HFFc6 (cell line): ENCODE results near the gene IRX4. TPM values are rescaled to one million over a fixed set of nuclear protein-coding genes. Genes with fewer than 3 reads are reported as not detected.

Source experiments
- DNase-seq: peaks from one replicate; pipeline ENCODE4 v3.0.0-alpha.2; 2018
- H3K27ac Mint-ChIP-seq: 2 replicates; pipeline ENCODE4 v1.8.0; 2020; ENCODE audit warnings: mild to moderate bottlenecking, mixed read lengths
- H3K27me3 Mint-ChIP-seq: 2 replicates; pipeline ENCODE4 v1.8.0; 2021; ENCODE audit warnings: mild to moderate bottlenecking, moderate library complexity, mixed read lengths; ENCODE audit not compliant: insufficient read depth
- H3K36me3 Mint-ChIP-seq: 2 replicates; pipeline ENCODE4 v1.8.0; 2021; ENCODE audit warnings: low read depth, mixed read lengths
- H3K4me1 Mint-ChIP-seq: 2 replicates; pipeline ENCODE4 v1.8.0; 2020; ENCODE audit warnings: low read depth, mixed read lengths
- H3K4me3 Mint-ChIP-seq: 2 replicates; pipeline ENCODE4 v1.8.0; 2020; ENCODE audit warnings: mild to moderate bottlenecking, moderate library complexity, mixed read lengths
- H3K9me3 Mint-ChIP-seq: 2 replicates; pipeline ENCODE4 v1.8.0; 2020; ENCODE audit warnings: mild to moderate bottlenecking, mixed read lengths
- CTCF ChIP-seq: fragments of 200-600 bp; sonication (generic); IDR thresholded peaks from 2 replicates; pipeline ENCODE4 v1.5.0; 2021; ENCODE audit warnings: antibody characterized with exemption, mild to moderate bottlenecking
- total RNA-seq, 6 experiments: library from RNA; stranded (reverse); fragmentation: NEBNext Ultra II Directional; extraction: Animal tissue kit (Norgen Biotek cat#: 25700); gene quantifications; 2 replicates in 1 of 6; 3 replicates in 5 of 6; pipeline ENCODE4 v1.2.3, GENCODE V29; 2021

IRX4 gene
- total RNA-seq, 6 experiments from 2014 or later: not detected

DNA sequence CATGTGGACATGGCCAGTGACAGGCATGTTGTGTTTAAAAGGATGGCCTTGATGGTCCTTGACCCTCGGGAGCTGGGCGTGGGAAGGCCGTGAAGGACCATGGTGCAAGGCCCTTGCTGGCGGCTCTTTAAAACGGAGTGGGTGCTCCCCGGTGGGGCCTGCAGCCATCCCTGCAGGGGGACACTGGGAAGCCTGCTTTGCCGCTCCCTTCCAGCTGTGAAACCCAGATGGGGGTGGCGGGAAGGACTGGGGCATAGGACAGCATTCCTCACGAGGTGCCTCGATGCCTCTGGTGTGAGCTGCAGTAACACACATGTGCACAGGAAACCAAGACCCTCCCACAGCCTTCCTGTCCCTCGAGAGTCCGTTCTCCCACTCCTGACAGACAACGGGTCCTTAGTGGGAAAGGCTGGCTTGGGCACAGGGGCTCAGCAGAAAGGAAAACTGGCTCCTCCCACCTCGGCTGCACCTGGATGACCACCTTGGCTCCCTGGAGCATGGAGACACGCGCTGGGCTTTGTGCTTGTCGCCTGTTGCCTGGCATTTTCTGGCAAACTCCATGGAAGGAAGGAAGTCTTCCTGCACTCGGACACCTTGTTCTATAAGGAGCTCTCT, 30.3 kb upstream of the IRX4 start:
- TF ChIP-seq CTCF: no peak
- Mint-ChIP-seq H3K36me3 (0 out of 2 replicates have a peak, but pooled peaks cover 4% of the 10 kb centered on the region), H3K9me3 (no peaks in the 10 kb centered on the region; the same call in 1 of the 2 replicates), H3K4me3 (no peak overlapping the region), H3K27ac (no peak overlapping the region), H3K4me1 (no peaks in the 10 kb centered on the region), H3K27me3 (peaks cover 22% of the 10 kb centered on the region)
- DNase-seq: no peak

DNA sequence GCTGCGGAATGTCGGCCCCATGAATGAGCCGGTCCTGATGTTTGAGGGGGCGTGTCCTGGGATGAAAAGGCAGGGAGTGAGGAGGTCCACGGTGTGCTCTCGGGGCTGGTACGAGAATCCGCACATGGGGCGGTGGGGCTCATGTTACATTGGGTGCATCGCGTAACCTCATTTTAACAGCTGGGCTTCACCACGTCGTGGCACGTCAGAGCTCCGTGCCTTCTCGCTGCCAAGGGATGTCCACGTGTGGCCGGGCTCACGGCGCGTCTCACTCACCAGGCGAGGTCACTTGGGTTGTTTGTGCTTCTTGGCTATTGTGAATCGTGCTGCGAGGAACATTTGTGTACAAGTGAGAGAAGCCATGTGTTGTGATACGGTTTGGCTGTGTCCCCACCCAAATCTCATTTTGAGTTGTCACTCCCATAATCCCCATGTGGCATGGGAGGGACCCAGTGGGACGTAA, 29.1 kb upstream of the IRX4 start:
- no peaks in the 10 kb centered on the region for H3K4me1 Mint-ChIP-seq
- 0 out of 2 replicates have a peak, but pooled peaks cover 4% of the 10 kb centered on the region for H3K36me3 Mint-ChIP-seq
- no peaks in the 10 kb centered on the region; the same call in 1 of the 2 replicates for H3K9me3 Mint-ChIP-seq
- H3K4me3 Mint-ChIP-seq: no peak overlapping the region
- no peak overlapping the region for H3K27ac Mint-ChIP-seq
- TF ChIP-seq CTCF: no peak
- no peak for DNase-seq
- peaks cover 19% of the 10 kb centered on the region for H3K27me3 Mint-ChIP-seq

- Mint-ChIP-seq H3K27me3 (peaks cover 19% of the 10 kb centered on the region), H3K9me3 (no peaks in the 10 kb centered on the region; the same call in 1 of the 2 replicates), H3K36me3 (0 out of 2 replicates have a peak, but pooled peaks cover 4% of the 10 kb centered on the region), H3K4me3 (no peak overlapping the region), H3K4me1 (no peaks in the 10 kb centered on the region), H3K27ac (no peak overlapping the region)
- no peak for TF ChIP-seq CTCF
- no peak for DNase-seq
Measured at GRCh38 chr5:1910861-1911772, 28.4 kb upstream of the IRX4 start.

DNA sequence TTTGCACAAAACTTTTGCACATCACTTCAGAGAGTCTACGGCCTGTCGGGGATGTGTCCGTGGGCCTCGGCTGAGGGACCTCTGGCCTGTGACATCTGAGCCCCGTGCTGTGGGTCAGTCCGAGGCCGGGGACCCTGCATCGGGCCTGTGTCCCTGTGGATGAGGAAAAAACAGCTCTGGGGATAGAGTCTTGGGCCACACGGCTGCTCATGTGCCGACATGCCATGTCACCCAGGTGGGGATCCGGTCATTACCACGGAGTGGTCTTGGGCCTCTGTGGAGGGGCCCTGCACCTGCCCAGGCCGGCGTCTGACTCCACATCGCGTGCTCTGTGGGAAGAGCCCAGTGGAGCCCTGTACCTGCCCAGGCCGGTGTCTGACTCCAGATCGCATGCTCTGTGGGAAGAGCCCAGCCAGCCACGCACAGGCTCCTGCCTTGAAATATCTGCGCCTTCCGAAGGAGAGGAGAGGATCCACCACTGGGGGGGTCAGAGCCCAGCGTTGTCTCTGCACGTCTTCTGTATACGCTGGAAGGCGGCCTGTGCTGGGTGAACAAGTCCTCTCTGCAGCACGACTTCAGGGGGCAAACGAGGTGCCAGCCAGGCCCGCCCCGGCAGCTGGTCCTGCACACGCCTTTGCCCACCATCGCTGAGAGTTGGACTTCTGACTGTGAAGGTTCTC, 27.5 kb upstream of the IRX4 start:
- TF ChIP-seq CTCF: no peak
- H3K4me1 Mint-ChIP-seq: no peaks in the 10 kb centered on the region
- H3K36me3 Mint-ChIP-seq: 0 out of 2 replicates have a peak, but pooled peaks cover 4% of the 10 kb centered on the region
- H3K4me3 Mint-ChIP-seq: no peak overlapping the region
- no peaks in the 10 kb centered on the region; the same call in 1 of the 2 replicates for H3K9me3 Mint-ChIP-seq
- H3K27me3 Mint-ChIP-seq: peaks cover 22% of the 10 kb centered on the region
- no peak overlapping the region for H3K27ac Mint-ChIP-seq
- DNase-seq: no peak

DNA sequence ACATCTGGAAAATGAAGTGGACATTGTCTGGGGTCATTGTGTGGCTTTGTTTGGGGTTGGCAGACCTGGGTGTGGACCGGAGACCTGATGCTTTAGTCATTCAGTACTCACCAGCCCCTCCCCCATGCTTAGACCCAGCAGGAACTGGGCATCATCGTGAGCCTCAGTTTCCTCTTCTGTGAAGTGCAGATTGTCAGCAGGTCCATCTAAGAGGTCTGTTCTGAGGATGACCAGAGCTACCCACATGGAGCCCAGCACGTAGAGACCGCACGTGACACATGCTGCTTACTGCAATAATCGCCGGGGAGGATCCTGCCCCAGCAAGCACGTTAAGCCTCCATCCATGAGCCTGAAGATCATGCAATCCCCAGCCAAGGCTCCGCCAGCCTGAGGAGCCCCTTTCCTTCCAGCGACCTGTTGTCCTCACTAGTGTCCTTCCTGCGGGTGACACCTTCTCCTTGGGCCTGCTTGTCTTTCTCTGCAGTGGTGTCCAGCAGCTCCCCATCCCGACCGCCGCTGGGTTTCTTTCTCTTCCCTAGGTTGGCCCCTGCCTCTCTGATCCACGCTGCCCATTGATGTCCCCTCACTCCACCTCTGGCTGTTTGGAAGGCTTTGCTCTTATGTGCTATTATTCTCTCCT, 26.7 kb upstream of the IRX4 start:
- DNase-seq: no peak
- Mint-ChIP-seq H3K4me3 (no peak overlapping the region), H3K4me1 (no peaks in the 10 kb centered on the region), H3K9me3 (no peaks in the 10 kb centered on the region; the same call in 1 of the 2 replicates), H3K27ac (no peak overlapping the region), H3K36me3 (0 out of 2 replicates have a peak, but pooled peaks cover 4% of the 10 kb centered on the region), H3K27me3 (peaks cover 20% of the 10 kb centered on the region)
- no peak for TF ChIP-seq CTCF
